Neural cell (in vitro differentiated cells): ENCODE results near the gene CALR. TPM values are rescaled to one million over a fixed set of nuclear protein-coding genes. Genes with fewer than 3 reads are reported as not detected.

ENCODE experiments used
- H2AFZ ChIP-seq: fragments of 200-600, 300-800 bp; sonication (generic), shearing (Covaris generic); 2 replicates; pipeline ENCODE4 v1.6.0; 2014; ENCODE audit warnings: low read depth, mild to moderate bottlenecking, antibody characterized with exemption, low read length, moderate library complexity
- H3F3A ChIP-seq: fragments of 200-600 bp; shearing (Covaris generic); 2 replicates; pipeline ENCODE4 v1.6.1; 2016; ENCODE audit warnings: mild to moderate bottlenecking, moderate library complexity, mixed read lengths, antibody characterized with exemption, low read length; ENCODE audit not compliant: insufficient read depth, poor library complexity, severe bottlenecking
- H3K27ac ChIP-seq: fragments of 200-600, 300-800 bp; sonication (generic), shearing (Covaris generic); 2 replicates; pipeline ENCODE4 v1.5.1; 2014; ENCODE audit warnings: mild to moderate bottlenecking, low read length, moderate library complexity
- H3K27me3 ChIP-seq: fragments of 300-800, 200-600 bp; sonication (generic), shearing (Covaris generic); 2 replicates; pipeline ENCODE4 v1.6.0; 2014; ENCODE audit warnings: mild to moderate bottlenecking, low read depth, low read length, moderate library complexity; ENCODE audit not compliant: insufficient read depth
- H3K36me3 ChIP-seq: fragments of 300-800, 200-600 bp; sonication (generic), shearing (Covaris generic); 2 replicates; pipeline ENCODE4 v1.5.1; 2014; ENCODE audit warnings: mild to moderate bottlenecking, antibody characterized with exemption, low read length, moderate library complexity; ENCODE audit not compliant: insufficient read depth
- H3K4me2 ChIP-seq: fragments of 300-800, 200-600 bp; sonication (generic), shearing (Covaris generic); 2 replicates; pipeline ENCODE4 v1.6.0; 2014; ENCODE audit warnings: mild to moderate bottlenecking, low read length
- H3K4me3 ChIP-seq: fragments of 300-800, 200-600 bp; sonication (generic), shearing (Covaris generic); 2 replicates; pipeline ENCODE4 v1.5.1; 2014; ENCODE audit warnings: mild to moderate bottlenecking, low read length, moderate library complexity
- H3K79me2 ChIP-seq: fragments of 200-600 bp; shearing (Covaris generic); replicated peaks from 2 replicates; pipeline ENCODE4 v1.6.0; 2014; ENCODE audit warnings: mild to moderate bottlenecking, low read length, moderate library complexity; ENCODE audit not compliant: insufficient read depth
- H3K9ac ChIP-seq: fragments of 300-800, 200-600 bp; sonication (generic), shearing (Covaris generic); 2 replicates; pipeline ENCODE4 v1.6.1; 2016; ENCODE audit warnings: mild to moderate bottlenecking, low read length, mixed read lengths
- H3K9me2 ChIP-seq: fragments of 200-600 bp; shearing (Covaris generic); 2 replicates; pipeline ENCODE4 v1.6.1; 2016; ENCODE audit warnings: mild to moderate bottlenecking, low read length, mixed read lengths; ENCODE audit not compliant: insufficient read depth
- H3K9me3 ChIP-seq: fragments of 200-600, 300-800 bp; sonication (generic), shearing (Covaris generic); 2 replicates; pipeline ENCODE4 v1.6.1; 2016; ENCODE audit warnings: mild to moderate bottlenecking, mixed run types, low read length, moderate library complexity, mixed read lengths
- H4K20me1 ChIP-seq: fragments of 200-600 bp; shearing (Covaris generic); 2 replicates; pipeline ENCODE4 v1.6.1; 2016; ENCODE audit warnings: mild to moderate bottlenecking, mixed run types; ENCODE audit not compliant: insufficient read depth
- CTCF ChIP-seq: fragments of 450-650 bp; IDR thresholded peaks from 2 replicates; pipeline ENCODE4 v1.5.1; 2014; ENCODE audit warnings: antibody characterized with exemption, mild to moderate bottlenecking, moderate library complexity; ENCODE audit not compliant: poor library complexity, severe bottlenecking
- EP300 ChIP-seq: fragments of 450-650 bp; conservative IDR thresholded peaks from 2 replicates; pipeline ENCODE4 v1.6.1; 2014; ENCODE audit warnings: antibody characterized with exemption, mild to moderate bottlenecking, moderate library complexity; ENCODE audit not compliant: poor library complexity, severe bottlenecking
- EZH2 ChIP-seq: fragments of 200-600, 300-800 bp; shearing (Covaris generic), sonication (generic); IDR thresholded peaks from 2 replicates; pipeline ENCODE4 v1.6.1; 2014; ENCODE audit warnings: antibody characterized with exemption, low read length, borderline replicate concordance, mild to moderate bottlenecking; ENCODE audit not compliant: insufficient read depth, poor library complexity, severe bottlenecking
- MXI1 ChIP-seq: fragments of 450-650 bp; conservative IDR thresholded peaks from 2 replicates; pipeline ENCODE4 v1.6.1; 2014; ENCODE audit warnings: antibody characterized with exemption, mild to moderate bottlenecking; ENCODE audit not compliant: poor library complexity, severe bottlenecking
- POLR2AphosphoS5 ChIP-seq: IDR thresholded peaks from 2 replicates; pipeline ENCODE4 v1.6.1; 2012
- RAD21 ChIP-seq: fragments of 450-650 bp; conservative IDR thresholded peaks from 2 replicates; pipeline ENCODE4 v1.6.1; 2014; ENCODE audit warnings: antibody characterized with exemption, mild to moderate bottlenecking, moderate library complexity
- REST ChIP-seq: IDR thresholded peaks from 2 replicates; pipeline ENCODE4 v1.6.1; 2012; ENCODE audit warnings: borderline replicate concordance
- SMC3 ChIP-seq: fragments of 450-650 bp; conservative IDR thresholded peaks from 2 replicates; pipeline ENCODE4 v1.6.1; 2014; ENCODE audit warnings: antibody characterized with exemption, mild to moderate bottlenecking, moderate library complexity; ENCODE audit not compliant: poor library complexity
- TAF1 ChIP-seq: IDR thresholded peaks from 2 replicates; pipeline ENCODE4 v1.6.1; 2012; ENCODE audit warnings: low read depth
- polyA plus RNA-seq: library from polyadenylated mRNA; depleted of rRNA; stranded (reverse); fragments of >200 nt; gene quantifications from 2 replicates; pipeline ENCODE4 v1.2.3, GENCODE V29; 2014

The CALR gene
- polyA plus RNA-seq, 1 donor from 2014 or later, result 242 TPM

- H3K9me3 ChIP-seq, result no peaks in the 10 kb centered on the region
- H3K4me2 ChIP-seq, result no peak overlapping the region
- H3K9me2 ChIP-seq, result no peaks in the 10 kb centered on the region
- no peaks in the 10 kb centered on the region for H3K36me3 ChIP-seq
- TF ChIP-seq MXI1, result no peak
- TF ChIP-seq TAF1, result no peak
- TF ChIP-seq CTCF, result no peak
- no peak for TF ChIP-seq SMC3
- TF ChIP-seq POLR2AphosphoS5, result no peak
- TF ChIP-seq EZH2, result no peak
- no peak for TF ChIP-seq REST
- TF ChIP-seq EP300, result no peak
- no peak for TF ChIP-seq RAD21
- no peak overlapping the region for H3K27ac ChIP-seq
- H3K27me3 ChIP-seq, result no peaks in the 10 kb centered on the region
- no peak overlapping the region for H3K9ac ChIP-seq
- H3K79me2 ChIP-seq, result no peaks in the 10 kb centered on the region
- H3K4me3 ChIP-seq, result no peak overlapping the region
- H4K20me1 ChIP-seq, result no peaks in the 10 kb centered on the region
- no peak overlapping the region for H2AFZ ChIP-seq
- no peaks in the 10 kb centered on the region for H3F3A ChIP-seq
These were observed 34.8 kb downstream of the CALR start for GRCh38 chr19:12973236-12973635.

DNA sequence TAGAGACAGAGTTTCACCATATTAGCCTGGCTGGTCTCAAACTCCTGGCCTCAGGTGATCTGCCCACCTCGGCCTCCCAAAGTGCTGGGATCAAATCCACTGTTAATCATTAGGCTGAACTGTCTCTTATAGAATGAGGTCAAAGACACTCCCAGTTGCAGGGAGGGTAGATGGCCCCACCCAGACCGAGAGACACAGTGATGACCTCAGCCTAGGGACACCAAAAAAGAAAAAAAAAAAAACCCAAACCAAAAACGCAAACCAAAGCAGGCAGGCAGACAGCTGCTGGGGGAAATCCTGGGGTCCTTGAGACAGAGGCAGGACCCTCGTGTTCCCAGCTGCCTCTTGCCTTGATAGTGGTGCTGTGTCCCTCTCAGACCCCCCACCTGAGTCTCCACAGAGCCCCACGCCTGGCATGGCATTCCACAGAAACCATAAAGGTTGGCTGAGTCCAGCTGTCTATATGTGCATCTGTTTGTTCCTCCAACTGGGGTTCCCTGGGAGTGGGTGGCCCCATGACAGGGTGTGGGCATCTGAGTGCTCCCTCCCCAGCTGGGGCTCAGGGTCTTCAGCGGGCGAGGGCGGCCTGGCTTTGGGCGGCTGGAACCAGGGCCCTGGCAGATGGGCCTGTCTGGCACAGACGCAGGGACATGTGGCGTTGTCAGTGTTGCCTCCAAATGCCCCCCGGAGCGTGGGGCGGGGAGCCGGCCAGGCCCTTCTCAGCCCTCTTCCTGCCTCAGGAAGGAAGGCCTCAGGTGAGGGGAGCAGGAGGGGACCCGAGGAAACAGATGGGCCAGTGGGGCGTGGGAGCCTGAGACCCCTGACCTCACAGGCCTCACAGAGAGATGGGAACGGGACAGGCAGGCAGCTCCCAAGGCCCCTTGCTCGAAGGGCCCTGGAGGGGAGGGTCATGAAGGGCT lies 36.2 kb downstream of the CALR start:
- Histone ChIP-seq H3K9ac (no peak overlapping the region), H3K27ac (no peak overlapping the region), H3K9me2 (no peaks in the 10 kb centered on the region), H3K9me3 (no peaks in the 10 kb centered on the region), H3K4me3 (no peak overlapping the region), H3K79me2 (no peaks in the 10 kb centered on the region), H2AFZ (no peak overlapping the region), H3K36me3 (no peaks in the 10 kb centered on the region), H3F3A (no peaks in the 10 kb centered on the region), H3K4me2 (no peak overlapping the region), H3K27me3 (no peaks in the 10 kb centered on the region), H4K20me1 (no peaks in the 10 kb centered on the region)
- TF ChIP-seq TAF1 (no peak), CTCF (no peak), REST (no peak), EP300 (no peak), RAD21 (no peak), EZH2 (no peak), POLR2AphosphoS5 (no peak), MXI1 (no peak), SMC3 (no peak)
